ENCODE measurements around the gene CDC5L.

Gene CDC5L

GRCh38 chr6:44356487-44356886 lies 31.0 kb upstream of the CDC5L start:
- no peaks in the 10 kb centered on the region for H3K79me2 ChIP-seq (ENCODE audit: insufficient read depth, low read length)
- H2AFZ ChIP-seq (ENCODE audit: low read depth, low read length, severe bottlenecking) = no peak overlapping the region
- no peaks in the 10 kb centered on the region for H3K36me3 ChIP-seq (ENCODE audit: low read length)
- H3K4me3 ChIP-seq (ENCODE audit: insufficient read depth, low read length, poor library complexity, severe bottlenecking) = no peak overlapping the region
- no peak overlapping the region for H3K9ac ChIP-seq (ENCODE audit: low read length)
- no peaks in the 10 kb centered on the region for H3K9me3 ChIP-seq (ENCODE audit: insufficient read depth, low read length)
- TF ChIP-seq EZH2phosphoT487 (conservative IDR thresholded peaks at IDR 0.05; ENCODE audit: low read length) = no peak
- no peak for TF ChIP-seq CTCF (IDR thresholded peaks at IDR 0.05; ENCODE audit: insufficient read depth, low read length, poor library complexity, severe bottlenecking)
- no peaks in the 10 kb centered on the region for H4K20me1 ChIP-seq (ENCODE audit: low read depth, low read length)
- no peaks in the 10 kb centered on the region for H3K9me2 ChIP-seq (replicated peaks; ENCODE audit: insufficient read depth, low read length)
- no peak overlapping the region for H3K4me2 ChIP-seq (ENCODE audit: low read depth, low read length, poor library complexity, severe bottlenecking)
- H3K27ac ChIP-seq (ENCODE audit: low read depth, low read length) = no peak overlapping the region
- H3K27me3 ChIP-seq (ENCODE audit: low read length) = no peaks in the 10 kb centered on the region
- no peaks in the 10 kb centered on the region for H3F3A ChIP-seq (ENCODE audit: insufficient read depth)

- no peaks in the 10 kb centered on the region for H4K20me1 ChIP-seq (ENCODE audit: low read depth, low read length)
- H3K9me2 ChIP-seq (replicated peaks; ENCODE audit: insufficient read depth, low read length) = no peaks in the 10 kb centered on the region
- H3K36me3 ChIP-seq (ENCODE audit: low read length) = no peaks in the 10 kb centered on the region
- H3K4me3 ChIP-seq (ENCODE audit: insufficient read depth, low read length, poor library complexity, severe bottlenecking) = no peak overlapping the region
- H3K9me3 ChIP-seq (ENCODE audit: insufficient read depth, low read length) = no peaks in the 10 kb centered on the region
- H3K27ac ChIP-seq (ENCODE audit: low read depth, low read length) = no peak overlapping the region
- H3F3A ChIP-seq (ENCODE audit: insufficient read depth) = no peaks in the 10 kb centered on the region
- no peak overlapping the region for H2AFZ ChIP-seq (ENCODE audit: low read depth, low read length, severe bottlenecking)
- H3K27me3 ChIP-seq (ENCODE audit: low read length) = no peaks in the 10 kb centered on the region
- TF ChIP-seq CTCF (IDR thresholded peaks at IDR 0.05; ENCODE audit: insufficient read depth, low read length, poor library complexity, severe bottlenecking) (no peak), EZH2phosphoT487 (conservative IDR thresholded peaks at IDR 0.05; ENCODE audit: low read length) (no peak)
- no peaks in the 10 kb centered on the region for H3K79me2 ChIP-seq (ENCODE audit: insufficient read depth, low read length)
- H3K9ac ChIP-seq (ENCODE audit: low read length) = no peak overlapping the region
- no peak overlapping the region for H3K4me2 ChIP-seq (ENCODE audit: low read depth, low read length, poor library complexity, severe bottlenecking)
These were observed 27.5 kb upstream of the CDC5L start for GRCh38 chr6:44359973-44360372.

- no peaks in the 10 kb centered on the region for H4K20me1 ChIP-seq (ENCODE audit: low read depth, low read length)
- no peak overlapping the region for H3K4me3 ChIP-seq (ENCODE audit: insufficient read depth, low read length, poor library complexity, severe bottlenecking)
- H3K4me2 ChIP-seq (ENCODE audit: low read depth, low read length, poor library complexity, severe bottlenecking) = no peak overlapping the region
- no peaks in the 10 kb centered on the region for H3K9me2 ChIP-seq (replicated peaks; ENCODE audit: insufficient read depth, low read length)
- H3K9ac ChIP-seq (ENCODE audit: low read length) = no peak overlapping the region
- no peak overlapping the region for H3K27ac ChIP-seq (ENCODE audit: low read depth, low read length)
- no peak overlapping the region for H2AFZ ChIP-seq (ENCODE audit: low read depth, low read length, severe bottlenecking)
- no peaks in the 10 kb centered on the region for H3K9me3 ChIP-seq (ENCODE audit: insufficient read depth, low read length)
- no peaks in the 10 kb centered on the region for H3K79me2 ChIP-seq (ENCODE audit: insufficient read depth, low read length)
- H3F3A ChIP-seq (ENCODE audit: insufficient read depth) = no peaks in the 10 kb centered on the region
- no peaks in the 10 kb centered on the region for H3K27me3 ChIP-seq (ENCODE audit: low read length)
- no peak for TF ChIP-seq EZH2phosphoT487 (conservative IDR thresholded peaks at IDR 0.05; ENCODE audit: low read length)
- no peak for TF ChIP-seq CTCF (IDR thresholded peaks at IDR 0.05; ENCODE audit: insufficient read depth, low read length, poor library complexity, severe bottlenecking)
- no peaks in the 10 kb centered on the region for H3K36me3 ChIP-seq (ENCODE audit: low read length)
These were observed 25.6 kb upstream of the CDC5L start for GRCh38 chr6:44361947-44362346.
